AG20443 (cell line): ENCODE measurements around the gene GATA6.
A peak's percentile ranks its signal among the peaks of the same experiment; 100 is the strongest.
"Not testable (repeated sequence)": the region's sequence is repeated elsewhere in the genome, so short reads cannot be mapped to it uniquely, and the experiment has no call there.

Experiments used
- DNase-seq: peaks from one replicate; pipeline ENCODE4 v3.0.0; 2012; ENCODE audit warnings: low spot score, mixed read lengths

The GATA6 gene

DNA sequence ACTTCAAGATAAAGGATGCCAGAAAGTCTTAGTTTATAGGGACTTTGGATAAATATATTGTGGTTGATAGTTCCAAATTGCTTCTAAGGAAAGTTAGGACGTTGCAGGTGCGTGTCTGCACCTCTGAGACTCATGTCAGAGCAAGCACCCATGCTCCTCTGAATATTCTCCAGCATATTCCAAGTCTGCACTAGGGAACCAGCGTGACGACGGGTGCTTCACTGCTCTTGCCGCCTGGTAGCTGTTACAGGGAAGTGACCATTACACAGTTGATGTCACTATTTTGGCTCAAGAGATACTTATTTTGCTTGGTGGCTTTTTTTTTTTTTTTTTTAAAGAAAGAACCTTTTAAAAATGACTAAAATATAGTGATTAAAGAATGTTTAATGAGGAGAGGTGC, 35.6 kb downstream of the GATA6 start:
- no peak for DNase-seq

DNA sequence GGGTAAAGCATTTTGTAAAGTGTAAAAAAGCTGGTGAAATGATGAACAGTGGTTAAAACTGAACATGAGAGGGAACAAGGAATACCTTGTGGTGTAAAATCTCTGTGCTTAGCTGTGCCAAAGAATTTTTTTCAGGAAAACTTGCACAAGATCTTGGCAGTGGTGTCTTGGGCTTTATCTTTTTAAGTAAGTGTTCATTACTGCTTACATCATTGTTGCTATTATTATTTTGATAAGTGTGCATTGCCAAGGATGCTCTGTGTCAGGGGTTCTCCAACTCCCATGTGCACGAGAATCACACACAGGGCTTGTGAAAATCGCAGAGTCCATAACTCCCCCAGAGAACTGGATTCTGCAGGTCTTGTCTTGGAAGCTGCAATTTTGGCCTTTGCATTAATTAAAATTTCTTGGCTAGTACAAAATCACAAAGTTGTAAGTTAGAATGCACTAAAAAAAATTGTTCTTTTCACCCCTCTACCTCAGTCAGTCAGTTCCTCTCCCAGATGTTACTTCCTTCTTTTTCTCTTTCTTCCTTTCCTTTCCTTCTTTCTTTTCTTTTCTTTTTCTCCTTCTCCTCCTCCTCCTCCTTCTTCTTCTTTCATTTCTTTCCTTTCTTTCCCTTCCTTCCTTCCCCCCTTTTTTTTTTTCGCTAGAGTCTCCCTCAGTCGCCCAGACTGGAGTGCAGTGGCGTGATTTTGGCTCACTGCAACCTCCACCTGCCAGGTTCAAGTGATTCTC, 37.8 kb downstream of the GATA6 start:
- peak; percentile 32 for DNase-seq

DNA sequence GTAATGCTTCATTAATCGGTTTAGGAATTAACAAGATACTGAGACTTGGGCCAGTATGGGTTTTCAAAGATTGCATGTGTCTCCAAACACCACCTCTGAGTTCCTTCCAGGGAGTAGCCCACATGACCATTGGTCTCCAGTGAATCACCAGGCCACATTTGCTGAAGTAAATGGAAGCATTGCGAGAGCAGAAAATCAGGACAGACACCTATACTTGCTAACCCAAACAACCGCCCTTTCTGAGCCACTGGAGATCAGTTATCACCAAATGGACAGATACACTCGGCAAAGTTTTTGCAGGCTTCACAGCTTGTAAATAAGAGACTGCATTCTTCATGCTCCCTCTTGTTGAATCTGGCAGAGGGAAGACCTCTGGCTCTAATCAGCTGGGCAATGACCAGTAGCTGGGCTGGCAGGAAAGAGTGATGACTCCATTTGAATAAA, 40.9 kb downstream of the GATA6 start:
- peak; percentile 60 for DNase-seq

DNA sequence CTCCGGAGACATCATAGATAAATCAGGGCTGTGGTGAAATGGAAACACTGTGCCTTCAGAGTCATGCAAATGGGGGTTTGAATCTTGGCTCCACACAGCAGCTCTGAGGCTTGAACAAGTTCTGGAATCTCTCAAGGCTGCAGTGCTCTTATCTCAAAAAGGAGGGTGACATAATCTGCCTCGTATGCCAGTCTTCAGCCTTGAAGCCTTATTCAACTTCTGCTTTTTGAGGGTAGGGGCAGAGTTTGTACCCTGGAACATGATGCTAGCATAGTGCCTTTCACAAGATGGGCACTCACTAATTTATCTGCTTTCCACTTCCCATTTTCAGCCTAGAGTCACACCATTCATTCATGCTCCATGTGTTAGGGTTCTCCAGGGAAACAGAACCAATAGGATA, 42.3 kb downstream of the GATA6 start:
- DNase-seq, result no peak

DNA sequence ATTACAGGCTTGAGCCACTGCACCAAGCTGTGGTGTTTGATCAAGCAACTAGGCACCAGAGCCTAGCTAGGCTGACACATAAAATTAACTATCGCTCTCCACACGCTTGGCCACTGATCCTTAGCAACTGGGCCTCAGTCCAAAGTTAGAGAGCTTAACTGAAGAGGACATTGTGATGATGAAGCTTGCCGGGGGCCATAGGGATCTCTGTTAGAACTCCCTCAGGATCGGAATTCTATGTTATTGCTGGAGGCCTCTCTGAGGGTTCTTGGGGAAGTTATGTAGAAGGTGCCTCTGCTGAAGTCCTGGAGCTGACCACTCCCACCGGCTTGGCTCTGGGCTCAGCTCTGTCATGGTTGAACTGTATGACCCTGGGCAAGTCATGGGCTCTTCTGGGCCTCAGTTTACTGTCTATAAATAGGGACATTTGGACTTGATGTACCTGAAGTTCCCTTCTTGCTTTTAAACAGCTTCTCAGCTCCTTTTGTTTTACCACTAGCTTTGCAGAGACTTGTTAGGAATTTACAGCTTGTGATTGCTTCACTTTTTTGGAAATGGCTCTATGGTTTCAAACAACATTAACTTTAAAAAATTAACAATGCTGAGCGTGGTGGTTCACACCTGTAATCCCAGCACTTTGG, 44.1 kb downstream of the GATA6 start:
- no peak for DNase-seq

DNA sequence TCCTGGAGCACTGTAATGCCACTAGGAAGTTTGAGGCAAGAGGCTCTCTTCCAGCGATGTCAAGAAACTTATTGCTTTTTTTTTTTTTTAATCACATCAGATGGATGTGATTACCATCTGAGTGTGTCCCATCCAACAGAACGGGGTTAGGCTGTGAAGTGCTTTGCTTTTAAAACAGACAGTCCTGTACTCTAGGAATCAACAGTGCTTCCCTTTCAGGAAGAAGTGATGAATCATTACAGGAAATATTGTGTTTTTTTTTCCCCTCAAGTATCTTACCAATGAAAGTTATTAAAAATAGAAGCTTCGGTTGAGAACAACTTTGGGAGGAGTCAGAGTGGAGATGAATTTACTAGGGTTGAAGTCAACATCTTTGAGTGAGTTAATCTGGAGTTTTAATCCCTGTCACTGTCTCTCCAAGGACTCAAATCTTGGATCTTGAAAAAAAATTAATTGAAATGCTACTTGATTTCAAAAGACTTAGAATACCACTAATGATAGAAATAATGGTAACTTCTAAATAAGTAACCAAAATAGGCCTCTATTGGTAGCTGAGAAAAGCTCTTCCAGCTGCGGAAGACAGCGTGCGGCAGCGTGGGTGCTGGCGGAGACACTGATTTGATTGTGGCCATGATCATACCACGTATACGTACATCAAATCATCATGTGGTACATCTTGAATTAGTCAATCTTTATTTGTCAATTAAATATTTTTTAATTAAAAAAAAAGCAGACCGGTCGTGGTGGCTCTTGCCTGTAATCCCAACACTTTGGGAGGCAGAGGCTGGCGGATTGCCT, 45.5 kb downstream of the GATA6 start:
- DNase-seq, result peak; percentile 29

DNA sequence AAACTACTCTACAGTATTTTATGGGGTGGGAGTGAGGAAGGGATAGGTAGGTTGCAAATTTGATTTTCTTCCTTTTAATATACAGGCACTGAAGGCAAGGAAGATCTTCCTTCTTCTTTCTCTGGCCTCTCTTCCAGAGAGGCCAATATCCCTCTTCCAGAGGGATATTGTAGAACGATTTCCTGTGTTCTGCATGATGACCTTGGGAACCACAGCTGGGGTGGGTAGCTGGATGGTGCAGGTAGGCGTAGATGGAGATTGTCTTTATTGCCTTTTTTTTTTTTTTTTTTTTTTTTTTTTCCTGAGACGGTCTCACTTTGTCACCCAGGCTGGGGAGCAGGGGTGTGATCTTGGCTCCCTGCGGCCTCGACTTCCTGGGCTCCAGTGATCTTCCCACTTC, 49.4 kb downstream of the GATA6 start:
- DNase-seq, result no peak

DNA sequence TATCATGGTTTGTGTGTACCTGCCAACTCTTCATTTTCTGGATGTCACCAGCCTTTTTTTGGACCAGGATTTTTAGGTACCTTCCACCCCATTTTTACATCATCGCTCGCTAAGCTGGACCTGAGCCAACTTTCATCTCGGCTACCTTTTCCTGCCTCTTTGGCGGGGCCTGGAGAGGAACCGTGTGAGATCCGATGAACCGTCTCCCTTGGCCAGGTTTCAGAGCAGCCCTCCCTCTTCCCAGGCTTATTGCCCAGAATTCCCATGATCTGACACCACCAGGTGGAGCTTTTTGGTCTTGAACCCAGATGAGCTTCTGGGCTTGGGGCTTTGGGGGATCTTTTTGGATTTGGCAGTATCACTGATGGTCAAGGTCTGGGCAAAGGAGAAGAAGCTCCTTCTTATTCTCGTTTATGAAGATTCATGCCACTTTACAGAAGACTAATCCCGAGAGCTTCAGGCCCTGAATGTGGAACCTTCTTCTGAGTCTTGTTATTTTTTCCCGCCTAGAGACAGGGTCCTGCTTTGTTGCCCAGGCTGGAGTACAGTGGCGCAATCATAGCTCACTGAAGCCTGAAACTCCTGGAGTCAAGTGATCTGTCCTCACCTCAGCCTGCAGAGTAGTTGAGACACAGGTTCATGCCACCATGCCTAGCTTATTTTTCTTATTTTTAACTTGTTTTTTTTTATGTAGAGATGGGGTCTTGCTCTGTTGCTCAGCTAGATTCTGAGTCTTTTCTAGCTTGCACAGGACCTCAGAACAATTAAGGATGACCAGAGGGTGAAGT, 50.4 kb downstream of the GATA6 start:
- DNase-seq, result no peak

DNA sequence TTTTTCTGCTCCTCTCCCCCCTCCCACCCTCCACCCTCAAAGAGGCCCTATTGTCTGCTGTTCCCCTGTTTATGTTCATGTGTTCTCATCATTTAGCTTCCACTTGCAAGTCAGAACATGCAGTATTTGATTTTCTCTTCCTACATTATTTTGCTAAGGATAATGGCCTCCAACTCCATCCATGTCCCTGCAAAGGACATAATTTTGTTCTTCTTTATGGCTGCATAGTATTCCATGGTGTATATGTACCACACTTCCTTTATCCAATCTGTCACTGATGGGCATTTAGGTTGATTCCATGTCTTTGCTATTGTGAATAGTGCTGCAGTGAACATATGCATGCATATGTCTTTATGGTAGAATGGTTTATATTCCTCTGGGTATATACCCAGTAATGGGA, 51.2 kb downstream of the GATA6 start:
- not testable (repeated sequence) for DNase-seq

DNA sequence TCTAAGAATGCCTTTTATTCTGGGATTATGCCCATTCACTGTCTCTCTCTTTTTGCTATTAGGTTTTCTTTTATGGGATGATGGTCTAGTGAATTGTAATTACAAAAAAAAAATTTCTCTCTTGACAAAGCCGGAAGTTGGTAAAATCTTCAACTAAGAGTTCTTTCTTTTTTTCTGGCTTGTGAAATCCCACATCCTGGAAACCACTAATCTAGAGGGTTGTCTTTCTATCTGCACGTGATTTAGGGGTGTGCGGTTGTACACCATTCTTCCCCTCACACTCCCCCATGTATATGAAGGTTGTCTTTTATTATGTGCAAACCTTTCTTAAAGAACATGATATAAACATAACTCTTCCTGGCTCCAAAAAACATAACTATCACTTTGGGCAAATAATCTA, 52.0 kb downstream of the GATA6 start:
- DNase-seq, result no peak

DNA sequence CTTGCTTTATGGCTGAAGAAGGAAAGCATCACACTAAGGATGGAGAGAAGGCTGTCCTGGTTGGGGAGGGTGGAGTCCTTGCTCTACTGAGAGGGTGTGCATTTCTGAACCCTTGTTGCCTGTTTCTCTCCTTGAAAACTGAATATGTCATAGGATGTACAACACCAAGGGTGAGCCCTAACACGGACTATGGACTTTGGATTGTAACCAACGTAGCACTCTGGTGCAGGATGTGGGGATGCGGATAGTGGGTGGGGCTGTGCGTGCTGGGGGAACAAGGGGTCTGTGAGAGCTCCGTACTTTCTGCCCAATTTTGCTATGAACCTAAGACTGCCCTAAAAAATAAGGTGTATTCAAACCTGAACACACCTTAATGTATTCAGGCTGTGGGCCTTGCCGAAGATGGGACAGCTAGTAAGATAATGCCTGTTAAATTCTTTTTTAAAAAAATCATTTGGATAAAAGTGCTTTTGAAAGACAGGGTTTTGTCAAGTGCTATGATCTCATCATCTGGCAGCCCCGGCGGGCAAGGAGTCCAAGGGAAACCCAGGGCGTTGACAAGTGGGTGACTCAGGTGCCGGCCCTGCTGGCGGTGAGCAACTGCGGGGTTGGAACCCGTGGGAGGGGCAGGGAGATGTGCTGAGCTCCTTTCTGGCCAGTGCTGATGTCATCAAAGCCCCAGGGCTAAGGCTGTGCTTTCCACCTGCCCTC, 54.0 kb downstream of the GATA6 start:
- peak; percentile 93 for DNase-seq

DNA sequence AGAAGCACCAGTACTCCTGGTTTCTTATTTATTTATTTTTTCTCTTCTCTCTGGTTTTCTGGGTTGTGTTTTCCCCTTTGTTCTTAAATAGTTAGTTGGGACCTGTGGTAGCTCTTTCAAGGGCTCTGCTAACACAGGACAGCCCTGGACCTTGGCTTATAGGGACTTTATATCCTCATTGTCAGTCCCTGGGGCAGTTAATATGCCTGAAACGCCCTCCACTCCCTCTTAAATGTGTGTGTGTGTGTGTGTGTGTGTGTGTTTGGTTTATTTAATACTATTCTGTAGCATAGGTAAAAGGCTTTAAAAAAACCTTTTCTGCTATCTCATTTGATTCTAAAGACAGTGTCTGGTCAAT, 54.6 kb downstream of the GATA6 start:
- no peak for DNase-seq

DNA sequence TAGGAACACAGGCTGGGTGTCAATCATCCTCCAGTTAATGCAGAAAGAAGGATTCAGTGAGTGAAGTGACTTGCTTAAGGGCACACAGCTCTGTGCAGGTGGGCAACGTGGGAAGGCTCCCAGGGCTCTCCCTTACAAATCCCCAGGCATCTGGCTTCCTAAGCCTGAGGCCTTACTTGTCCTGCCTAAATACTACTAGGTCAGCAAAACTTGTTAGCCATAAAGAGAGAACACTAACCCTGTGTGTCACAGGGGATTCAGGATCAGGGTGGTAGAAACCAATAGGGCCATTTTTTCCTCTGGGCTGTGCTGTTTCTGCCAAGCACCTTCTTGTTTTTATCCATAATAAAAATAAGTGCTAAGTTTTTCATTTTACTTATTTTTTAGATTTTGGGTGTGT, 55.0 kb downstream of the GATA6 start:
- DNase-seq, result no peak

DNA sequence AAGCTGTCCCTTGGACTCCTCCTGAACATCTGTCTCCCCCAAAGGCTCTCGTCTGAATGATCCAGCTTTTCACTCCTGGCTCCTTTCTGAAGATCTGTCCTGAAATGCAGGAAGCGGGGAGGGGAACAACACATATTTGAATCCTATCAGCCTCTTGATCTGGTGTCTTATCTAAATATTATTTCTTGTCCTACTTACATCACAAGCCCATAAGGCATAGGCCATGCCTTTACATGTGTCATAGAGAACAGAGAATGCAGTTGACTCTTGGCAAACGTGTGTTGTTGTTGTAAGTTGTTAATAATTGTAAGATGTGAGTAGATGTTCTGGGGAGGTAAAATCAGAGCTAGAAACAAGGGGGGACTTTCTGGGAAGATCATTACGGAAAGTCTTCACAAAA, 57.4 kb downstream of the GATA6 start:
- no peak for DNase-seq

DNA sequence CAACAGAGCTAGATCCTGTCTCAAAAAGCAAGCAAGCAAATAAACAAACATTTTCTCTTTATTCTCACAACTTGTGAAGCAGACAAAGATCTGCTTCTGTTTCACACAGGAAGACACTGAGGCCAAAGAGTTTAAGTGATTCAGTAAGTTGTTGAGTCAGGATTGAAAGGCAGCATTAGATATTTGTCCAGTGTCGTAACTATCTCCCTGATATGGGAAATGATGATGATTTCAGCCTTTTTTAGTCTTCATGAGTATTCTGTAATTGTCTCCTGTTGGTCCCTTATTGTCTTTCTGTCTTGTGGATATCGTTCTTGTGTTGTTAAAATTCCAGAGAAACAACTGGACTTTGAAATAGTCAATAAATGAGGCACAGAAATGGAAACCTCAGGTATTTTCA, 59.6 kb downstream of the GATA6 start:
- DNase-seq, result peak; percentile 38

DNA sequence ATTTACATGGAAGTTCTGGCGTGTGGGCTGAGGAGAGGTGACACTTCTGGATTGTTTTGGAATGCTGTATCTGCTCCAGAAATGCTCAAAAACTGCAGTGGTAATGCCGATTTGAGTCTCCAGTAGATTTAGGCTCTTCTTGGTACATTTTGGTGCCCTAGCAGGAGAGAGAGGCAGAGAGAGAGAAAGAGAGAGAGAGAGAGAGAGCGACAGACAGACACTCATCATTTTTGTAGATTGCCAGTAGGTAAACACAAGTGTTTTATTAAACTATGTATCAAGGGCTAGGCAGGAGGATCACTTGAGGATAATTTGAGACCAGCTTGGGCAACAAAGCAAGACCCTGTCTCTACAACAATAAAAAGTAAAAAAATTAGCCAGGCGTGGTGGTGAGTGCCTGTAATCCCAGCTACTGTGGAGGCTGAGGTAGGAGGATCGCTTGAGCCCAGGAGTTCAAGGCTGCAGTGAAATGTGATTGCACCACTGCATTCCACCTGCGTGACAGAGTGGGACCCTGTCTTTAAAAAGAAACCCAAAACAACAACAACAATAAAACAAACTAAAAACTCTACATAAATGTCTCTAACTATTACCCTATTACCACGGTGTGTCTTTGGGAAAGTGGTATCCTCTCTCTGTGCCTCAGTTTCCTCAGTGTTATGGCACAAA, 60.2 kb downstream of the GATA6 start:
- no peak for DNase-seq

DNA sequence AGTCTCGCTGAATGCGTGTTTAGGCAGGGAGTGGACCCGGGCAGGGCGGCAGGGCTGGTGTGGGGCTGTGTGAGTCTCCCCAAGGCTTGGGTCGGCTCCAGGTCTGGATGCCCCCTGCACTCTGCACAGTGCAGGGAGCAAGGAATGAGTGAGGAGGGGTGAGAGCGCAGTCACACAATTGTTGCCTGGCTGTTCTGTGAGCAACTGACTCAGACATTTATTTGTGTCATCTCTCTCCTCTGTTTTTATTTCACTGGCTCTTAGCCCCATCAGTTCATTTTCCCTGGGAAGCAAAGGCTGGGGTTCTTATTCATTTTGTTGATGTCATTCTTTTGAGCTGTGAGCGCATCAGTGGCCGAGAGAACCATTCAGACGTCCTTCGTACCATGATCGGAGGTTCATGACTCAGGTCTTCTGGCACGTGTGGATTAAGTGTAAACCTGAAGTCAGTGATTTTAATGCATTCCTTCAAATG, 61.1 kb downstream of the GATA6 start:
- DNase-seq, result peak; percentile 43

DNA sequence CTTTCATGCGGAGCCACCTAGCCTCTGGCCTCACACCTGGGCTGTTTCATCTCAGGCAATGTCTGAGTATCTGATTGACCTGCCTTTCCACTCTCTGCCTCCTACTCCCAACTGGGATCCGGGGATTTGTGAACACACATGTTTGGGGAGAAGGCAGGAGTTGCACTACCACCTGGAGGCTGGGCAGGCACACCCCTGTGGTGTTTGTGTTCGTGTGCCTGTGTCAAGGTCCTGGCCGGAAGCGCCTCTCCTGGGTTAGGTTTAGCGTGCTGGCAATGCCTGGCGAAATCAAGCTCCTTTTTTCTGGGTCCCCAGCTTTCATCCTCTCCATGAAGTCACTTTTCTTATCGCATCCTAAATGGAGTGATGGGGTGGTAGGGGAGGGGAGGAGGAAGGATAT, 63.9 kb downstream of the GATA6 start:
- DNase-seq, result no peak

DNA sequence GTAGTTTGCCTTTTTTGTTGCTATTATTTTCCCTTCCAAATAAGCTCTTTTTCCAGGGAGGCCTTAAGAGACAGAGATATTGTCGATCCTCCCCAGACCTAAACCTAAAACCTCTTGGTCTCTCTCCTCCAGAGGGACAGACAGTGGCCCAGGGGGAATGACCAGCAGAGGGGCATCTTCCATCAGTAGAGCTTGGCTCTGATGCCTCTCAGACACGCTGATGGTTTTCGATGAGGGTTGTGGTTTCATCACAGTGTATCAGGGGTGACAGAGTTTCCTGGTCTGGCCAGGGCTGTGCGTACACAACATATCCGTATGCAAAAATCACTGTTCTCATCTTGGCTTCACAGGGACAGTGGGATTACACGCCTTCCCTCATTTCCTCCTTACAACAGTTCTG, 68.6 kb downstream of the GATA6 start:
- DNase-seq, result no peak

DNA sequence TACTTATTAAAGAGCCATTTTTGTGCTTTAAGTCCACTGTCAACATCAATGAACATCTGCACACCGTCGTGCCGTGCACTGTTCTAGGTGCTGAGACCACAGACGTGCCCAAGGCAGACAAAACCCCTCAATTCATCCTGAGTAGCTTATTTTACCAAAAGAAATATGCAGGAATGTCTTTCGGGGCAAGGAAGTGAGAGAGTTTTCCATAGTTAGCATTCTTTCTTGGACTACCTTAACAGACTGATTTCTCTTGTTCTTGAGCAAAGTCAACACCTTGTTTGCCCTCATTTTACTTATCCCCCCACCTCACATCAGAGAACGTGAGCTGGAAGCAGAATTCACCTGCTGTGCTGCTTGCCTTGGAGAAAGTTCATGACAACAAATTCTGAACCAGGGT, 69.3 kb downstream of the GATA6 start:
- DNase-seq, result no peak

DNA sequence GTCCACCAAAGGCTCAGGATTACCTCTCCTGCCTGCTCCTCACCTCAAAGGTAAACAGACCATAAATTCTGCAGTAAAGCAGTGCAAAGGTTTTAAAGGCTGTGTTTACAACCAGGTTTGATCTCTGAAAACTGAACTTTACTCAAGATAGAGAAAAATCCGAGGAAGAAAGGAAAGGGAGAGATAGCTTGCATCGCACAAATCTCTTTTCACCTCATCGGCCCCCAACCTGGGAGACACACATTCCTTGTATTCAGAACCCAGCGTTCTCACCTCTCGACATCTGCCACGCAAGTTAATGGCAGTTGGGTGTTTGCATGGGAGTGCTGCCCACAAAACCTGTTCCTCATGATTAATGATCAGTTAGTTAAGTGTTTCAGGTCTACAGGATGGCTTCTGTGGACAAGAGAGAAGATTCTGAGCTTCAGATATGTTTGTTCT, 72.6 kb downstream of the GATA6 start:
- DNase-seq, result no peak
